SK-N-SH (cell line): ENCODE data around the gene CLASRP. TPM values are rescaled to one million over a fixed set of nuclear protein-coding genes. Genes with fewer than 3 reads are reported as not detected.
"Not testable (repeated sequence)": the region's sequence is repeated elsewhere in the genome, so short reads cannot be mapped to it uniquely, and the experiment has no call there.

ENCODE experiments used
- CTCF ChIA-PET: fragments of 300-600, 350-600 bp; formaldehyde crosslinking; extraction: SDS; loops from one replicate; lab custom pipeline; 2021; lab: Yijun Ruan, JAX
- POLR2A ChIA-PET: fragments of 350-600 bp; sonication (Branson Sonifier 250); formaldehyde crosslinking; extraction: SDS; loops from one replicate; lab custom pipeline; 2020; ENCODE audit warnings: antibody characterized with exemption, inconsistent platforms; lab: Yijun Ruan, JAX
- DNase-seq: peaks from one replicate; pipeline ENCODE4 v3.0.0; 2012
- H2AFZ ChIP-seq: fragments of 200-600 bp; sonication (generic); 2 replicates; pipeline ENCODE4 v1.8.1; 2016; ENCODE audit warnings: antibody characterized with exemption, mild to moderate bottlenecking, low read depth
- H3F3A ChIP-seq: fragments of 200-600 bp; sonication (generic); replicated peaks from 2 replicates; pipeline ENCODE3; 2016; ENCODE audit warnings: antibody characterized with exemption, mild to moderate bottlenecking; ENCODE audit not compliant: insufficient read depth
- H3K27ac ChIP-seq, 2 experiments: fragments of 200-500 bp in 1 of 2; fragments of 200-600 bp in 1 of 2; sonication (Bioruptor generic) in 1 of 2; sonication (generic), shearing (Covaris generic) in 1 of 2; 2 replicates each; pipeline versions ENCODE4 v1.5.1 to v1.6.1; 2014 to 2016; ENCODE audit warnings: low read depth in 2 of 2, inconsistent platforms in 1 of 2, low read length in 1 of 2, mild to moderate bottlenecking in 1 of 2, mixed read lengths in 1 of 2
- H3K27me3 ChIP-seq: fragments of 200-600 bp; sonication (generic), shearing (Covaris generic); 2 replicates; pipeline ENCODE4 v1.6.1; 2016; ENCODE audit warnings: mixed run types; ENCODE audit not compliant: insufficient read depth
- H3K36me3 ChIP-seq, 2 experiments: fragments of 200-500 bp in 1 of 2; fragments of 200-600 bp in 1 of 2; sonication (Bioruptor generic) in 1 of 2; sonication (generic) in 1 of 2; replicated peaks in 1 of 2; 2 replicates each; pipeline versions ENCODE3 to v1.5.1; 2014 to 2016; ENCODE audit warnings: low read length in 1 of 2, mild to moderate bottlenecking in 1 of 2; ENCODE audit not compliant: insufficient read depth in 2 of 2, control insufficient read depth in 1 of 2
- H3K4me1 ChIP-seq, 2 experiments: fragments of 200-500 bp in 1 of 2; fragments of 200-600 bp in 1 of 2; sonication (Bioruptor generic) in 1 of 2; sonication (generic), shearing (Covaris generic) in 1 of 2; 2 replicates each; pipeline versions ENCODE4 v1.5.1 to v1.6.1; 2014 to 2016; ENCODE audit warnings: low read depth in 1 of 2, low read length in 1 of 2, mixed run types in 1 of 2; ENCODE audit not compliant: insufficient read depth in 2 of 2, control insufficient read depth in 1 of 2
- H3K4me2 ChIP-seq: fragments of 200-600 bp; sonication (generic), shearing (Covaris generic); 2 replicates; pipeline ENCODE4 v1.6.1; 2017; ENCODE audit warnings: mixed run types
- H3K4me3 ChIP-seq, 2 experiments: fragments of 200-500 bp in 1 of 2; fragments of 200-600 bp in 1 of 2; sonication (Bioruptor generic) in 1 of 2; sonication (generic), shearing (Covaris generic) in 1 of 2; 2 replicates each; pipeline versions ENCODE4 v1.5.1 to v1.8.1; 2014 to 2016; ENCODE audit warnings: low read depth in 2 of 2, inconsistent platforms in 1 of 2, low read length in 1 of 2, mild to moderate bottlenecking in 1 of 2, mixed read lengths in 1 of 2, moderate library complexity in 1 of 2
- H3K79me2 ChIP-seq: fragments of 200-600 bp; sonication (generic); 2 replicates; pipeline ENCODE4 v1.8.1; 2017; ENCODE audit warnings: mild to moderate bottlenecking; ENCODE audit not compliant: insufficient read depth
- H3K9ac ChIP-seq: fragments of 200-600 bp; sonication (generic); 2 replicates; pipeline ENCODE4 v1.6.1; 2017; ENCODE audit warnings: mixed run types
- H3K9me2 ChIP-seq: fragments of 200-600 bp; sonication (generic); 2 replicates; pipeline ENCODE4 v1.6.1; 2017; ENCODE audit warnings: mixed run types
- H3K9me3 ChIP-seq: fragments of 200-600 bp; sonication (generic); 2 replicates; pipeline ENCODE4 v1.6.1; 2017; ENCODE audit warnings: mixed run types, mild to moderate bottlenecking, moderate library complexity
- H4K20me1 ChIP-seq: fragments of 200-600 bp; sonication (generic); 2 replicates; pipeline ENCODE4 v1.6.1; 2017; ENCODE audit warnings: mild to moderate bottlenecking, mixed run types; ENCODE audit not compliant: insufficient read depth
- ELF1 ChIP-seq: IDR thresholded peaks from 2 replicates; pipeline ENCODE4 v1.4.0; 2012
- FOSL2 ChIP-seq: IDR thresholded peaks from 2 replicates; pipeline ENCODE4 v1.4.0; 2012; ENCODE audit warnings: low read depth, mild to moderate bottlenecking, moderate library complexity, borderline replicate concordance
- FOXJ3 ChIP-seq: sonication (generic); formaldehyde crosslinking; IDR thresholded peaks from 2 replicates; pipeline ENCODE4 v1.5.1; 2020; ENCODE audit warnings: mild to moderate bottlenecking, missing genetic modification reagents
- GATA2 ChIP-seq: sonication (generic); formaldehyde crosslinking; IDR thresholded peaks from 2 replicates; pipeline ENCODE4 v1.5.0; 2020; ENCODE audit warnings: mild to moderate bottlenecking, missing genetic modification reagents
- MXI1 ChIP-seq: IDR thresholded peaks from 2 replicates; pipeline ENCODE4 v1.6.1; 2012; ENCODE audit warnings: mild to moderate bottlenecking, low read depth, low read length, improper control_type of control experiment
- NFIC ChIP-seq: IDR thresholded peaks from 2 replicates; pipeline ENCODE4 v1.4.0; 2012; ENCODE audit warnings: borderline replicate concordance
- RXRA ChIP-seq: IDR thresholded peaks from 2 replicates; pipeline ENCODE4 v1.4.0; 2012; ENCODE audit warnings: low read depth, mild to moderate bottlenecking, borderline replicate concordance
- SMC3 ChIP-seq: IDR thresholded peaks from 2 replicates; pipeline ENCODE4 v1.6.1; 2012; ENCODE audit warnings: low read depth, low read length, improper control_type of control experiment
- WGBS: methylation state at CpG from one replicate; pipeline ENCODE4 v1.1.6; 2017; ENCODE audit warnings: low lambda C conversion rate; 5-methylcytosine and 5-hydroxymethylcytosine counted together
- polyA plus RNA-seq, 3 experiments: library from polyadenylated mRNA; depleted of rRNA; stranded (reverse); fragments of >200 nt; gene quantifications; 2 replicates each; pipeline ENCODE4 v1.2.3, GENCODE V29; 2012
- TF ChIP-seq, protein P1 (sequence below): IDR thresholded peaks from 2 replicates; pipeline ENCODE4; 2012
- TF ChIP-seq, protein P2 (sequence below): IDR thresholded peaks from 2 replicates; pipeline ENCODE4 v1.6.1; 2012; ENCODE audit warnings: mild to moderate bottlenecking, low read depth, low read length, moderate library complexity
- TF ChIP-seq, protein P3 (sequence below): IDR thresholded peaks from 2 replicates; pipeline ENCODE4 v1.4.0; 2012; ENCODE audit warnings: low read depth

Gene CLASRP
- polyA plus RNA-seq, 1 of the 3 experiments (the other 2 are of a cell fraction) = 54.8 TPM

- Histone ChIP-seq H3K4me1 (peaks cover 5 to 18% of the 10 kb centered on the region in 2 experiments; a peak in 3 of 4 replicates), H3K9me2 (no peaks in the 10 kb centered on the region), H3K36me3 (no peaks in the 10 kb centered on the region), H4K20me1 (peaks cover 91% of the 10 kb centered on the region), H3K27ac (no peak overlapping the region; a peak in 1 of 4 replicates), H3K27me3 (no peaks in the 10 kb centered on the region), H3K9ac (no peak overlapping the region), H3K9me3 (no peaks in the 10 kb centered on the region), H3F3A (peaks cover 5% of the 10 kb centered on the region), H2AFZ (no peak overlapping the region), H3K79me2 (peaks cover 96% of the 10 kb centered on the region), H3K4me3 (no peak overlapping the region)
- 87% methylated on average over 25 of the region's 26 CpGs for WGBS
- DNase-seq = no peak
- ChIA-PET CTCF (interaction anchor here (1.1 kb wide), 1 partner anchor 11 kb away, joined by 3 read pairs; the partner anchor contains the start of gene PPP1R37), POLR2A (no interaction called here)
- TF ChIP-seq GATA2 (CRISPR knock-in tag) = no peak
- no peak for TF ChIP-seq SMC3
- TF ChIP-seq MXI1 = no peak
- TF ChIP-seq, protein P1, sequence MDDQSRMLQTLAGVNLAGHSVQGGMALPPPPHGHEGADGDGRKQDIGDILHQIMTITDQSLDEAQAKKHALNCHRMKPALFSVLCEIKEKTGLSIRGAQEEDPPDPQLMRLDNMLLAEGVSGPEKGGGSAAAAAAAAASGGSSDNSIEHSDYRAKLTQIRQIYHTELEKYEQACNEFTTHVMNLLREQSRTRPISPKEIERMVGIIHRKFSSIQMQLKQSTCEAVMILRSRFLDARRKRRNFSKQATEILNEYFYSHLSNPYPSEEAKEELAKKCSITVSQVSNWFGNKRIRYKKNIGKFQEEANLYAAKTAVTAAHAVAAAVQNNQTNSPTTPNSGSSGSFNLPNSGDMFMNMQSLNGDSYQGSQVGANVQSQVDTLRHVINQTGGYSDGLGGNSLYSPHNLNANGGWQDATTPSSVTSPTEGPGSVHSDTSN = no peak
- TF ChIP-seq, all 33 proteins: peak for 0
- no peak overlapping the region for H3K4me2 ChIP-seq
Measured at GRCh38 chr19:45103508-45104319, 64.9 kb downstream of the CLASRP start.

GRCh38 chr19:45104658-45105349 lies 66.0 kb downstream of the CLASRP start:
- peaks cover 91% of the 10 kb centered on the region for H4K20me1 ChIP-seq
- WGBS = 91% methylated on average over 12 of the region's 16 CpGs

GRCh38 chr19:45106363-45106762 lies 67.5 kb downstream of the CLASRP start:
- H3K4me3 ChIP-seq, H3K27ac ChIP-seq, H3K4me1 ChIP-seq, H3K9me2 ChIP-seq, POLR2A ChIA-PET, DNase-seq, H3K36me3 ChIP-seq, H3K27me3 ChIP-seq, H3F3A ChIP-seq, H3K9me3 ChIP-seq, H3K9ac ChIP-seq, H2AFZ ChIP-seq, H3K4me2 ChIP-seq: not testable (repeated sequence)
- CTCF ChIA-PET = interaction anchor here (1.0 kb wide), 1 partner anchor 53 kb away, joined by 3 read pairs; no protein-coding TSS in a partner anchor
- peaks cover 95% of the 10 kb centered on the region for H3K79me2 ChIP-seq
- 93% methylated on average over 11 of the region's 11 CpGs for WGBS
- peaks cover 88% of the 10 kb centered on the region for H4K20me1 ChIP-seq

More at GRCh38 chr19:45104658-45105349, 66.0 kb downstream of the CLASRP start:
- Histone ChIP-seq H2AFZ (no peak overlapping the region), H3K79me2 (peaks cover 95% of the 10 kb centered on the region), H3K27me3 (no peaks in the 10 kb centered on the region), H3K4me2 (no peak overlapping the region), H3K36me3 (no peaks in the 10 kb centered on the region), H3K9ac (no peak overlapping the region), H3F3A (no peaks in the 10 kb centered on the region), H3K9me3 (no peaks in the 10 kb centered on the region), H3K27ac (no peak overlapping the region), H3K4me1 (peaks cover 5 to 7% of the 10 kb centered on the region in 2 experiments; a peak in 1 of 4 replicates), H3K4me3 (no peak overlapping the region), H3K9me2 (no peaks in the 10 kb centered on the region)
- TF ChIP-seq NFIC (no peak), RXRA (no peak), ELF1 (no peak), FOXJ3 (CRISPR knock-in tag) (no peak), FOSL2 (no peak)
- TF ChIP-seq, protein P2, sequence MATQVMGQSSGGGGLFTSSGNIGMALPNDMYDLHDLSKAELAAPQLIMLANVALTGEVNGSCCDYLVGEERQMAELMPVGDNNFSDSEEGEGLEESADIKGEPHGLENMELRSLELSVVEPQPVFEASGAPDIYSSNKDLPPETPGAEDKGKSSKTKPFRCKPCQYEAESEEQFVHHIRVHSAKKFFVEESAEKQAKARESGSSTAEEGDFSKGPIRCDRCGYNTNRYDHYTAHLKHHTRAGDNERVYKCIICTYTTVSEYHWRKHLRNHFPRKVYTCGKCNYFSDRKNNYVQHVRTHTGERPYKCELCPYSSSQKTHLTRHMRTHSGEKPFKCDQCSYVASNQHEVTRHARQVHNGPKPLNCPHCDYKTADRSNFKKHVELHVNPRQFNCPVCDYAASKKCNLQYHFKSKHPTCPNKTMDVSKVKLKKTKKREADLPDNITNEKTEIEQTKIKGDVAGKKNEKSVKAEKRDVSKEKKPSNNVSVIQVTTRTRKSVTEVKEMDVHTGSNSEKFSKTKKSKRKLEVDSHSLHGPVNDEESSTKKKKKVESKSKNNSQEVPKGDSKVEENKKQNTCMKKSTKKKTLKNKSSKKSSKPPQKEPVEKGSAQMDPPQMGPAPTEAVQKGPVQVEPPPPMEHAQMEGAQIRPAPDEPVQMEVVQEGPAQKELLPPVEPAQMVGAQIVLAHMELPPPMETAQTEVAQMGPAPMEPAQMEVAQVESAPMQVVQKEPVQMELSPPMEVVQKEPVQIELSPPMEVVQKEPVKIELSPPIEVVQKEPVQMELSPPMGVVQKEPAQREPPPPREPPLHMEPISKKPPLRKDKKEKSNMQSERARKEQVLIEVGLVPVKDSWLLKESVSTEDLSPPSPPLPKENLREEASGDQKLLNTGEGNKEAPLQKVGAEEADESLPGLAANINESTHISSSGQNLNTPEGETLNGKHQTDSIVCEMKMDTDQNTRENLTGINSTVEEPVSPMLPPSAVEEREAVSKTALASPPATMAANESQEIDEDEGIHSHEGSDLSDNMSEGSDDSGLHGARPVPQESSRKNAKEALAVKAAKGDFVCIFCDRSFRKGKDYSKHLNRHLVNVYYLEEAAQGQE = no peak
- TF ChIP-seq, protein P1 = no peak
- TF ChIP-seq, protein P3, sequence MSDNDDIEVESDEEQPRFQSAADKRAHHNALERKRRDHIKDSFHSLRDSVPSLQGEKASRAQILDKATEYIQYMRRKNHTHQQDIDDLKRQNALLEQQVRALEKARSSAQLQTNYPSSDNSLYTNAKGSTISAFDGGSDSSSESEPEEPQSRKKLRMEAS = no peak
- ChIA-PET POLR2A (no interaction called here), CTCF (interaction anchor here (0.9 kb wide), 1 partner anchor 22 kb away, joined by 3 read pairs; no protein-coding TSS in a partner anchor)
- DNase-seq = no peak
